ENCODE measurements around the gene S100A14. TPM values are rescaled to one million over a fixed set of nuclear protein-coding genes. Genes with fewer than 3 reads are reported as not detected.

Gene S100A14
- total and polyA plus RNA-seq, 9 of the 15 experiments (the other 6 are each of a cell fraction or from before 2014, with no cell fraction given), result 0.10 to 0.64 (median 0.24) TPM; not detected in 3

- POLR2A ChIA-PET, result interaction anchor here (0.6 to 2.0 kb wide), 6 partner anchors 12 to 109 kb away, joined by 3 to 17 read pairs (median 3); partner anchors contain the start of genes CHTOP and S100A13
- DNase-seq (ENCODE audit: extremely low read depth in 1 of 4, low spot score in 3 of 4) (no peak), ATAC-seq (no peak), FAIRE-seq (no peak)
- TF ChIP-seq CC2D1A (IDR thresholded peaks at IDR 0.05), result no peak
- TF ChIP-seq MEIS2 (IDR thresholded peaks at IDR 0.05; ENCODE audit: partially characterized antibody), result no peak
- no peak for TF ChIP-seq NFYB (IDR thresholded peaks at IDR 0.05; ENCODE audit: extremely low read depth, insufficient read length)
- TF ChIP-seq, protein P1, sequence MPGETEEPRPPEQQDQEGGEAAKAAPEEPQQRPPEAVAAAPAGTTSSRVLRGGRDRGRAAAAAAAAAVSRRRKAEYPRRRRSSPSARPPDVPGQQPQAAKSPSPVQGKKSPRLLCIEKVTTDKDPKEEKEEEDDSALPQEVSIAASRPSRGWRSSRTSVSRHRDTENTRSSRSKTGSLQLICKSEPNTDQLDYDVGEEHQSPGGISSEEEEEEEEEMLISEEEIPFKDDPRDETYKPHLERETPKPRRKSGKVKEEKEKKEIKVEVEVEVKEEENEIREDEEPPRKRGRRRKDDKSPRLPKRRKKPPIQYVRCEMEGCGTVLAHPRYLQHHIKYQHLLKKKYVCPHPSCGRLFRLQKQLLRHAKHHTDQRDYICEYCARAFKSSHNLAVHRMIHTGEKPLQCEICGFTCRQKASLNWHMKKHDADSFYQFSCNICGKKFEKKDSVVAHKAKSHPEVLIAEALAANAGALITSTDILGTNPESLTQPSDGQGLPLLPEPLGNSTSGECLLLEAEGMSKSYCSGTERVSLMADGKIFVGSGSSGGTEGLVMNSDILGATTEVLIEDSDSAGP (CRISPR knock-in tag; IDR thresholded peaks at IDR 0.05), result no peak
- no peak for TF ChIP-seq ZNF695 (CRISPR knock-in tag; IDR thresholded peaks at IDR 0.05)
- no peak for TF ChIP-seq LCOR (CRISPR knock-in tag; IDR thresholded peaks at IDR 0.05)
- no peak for TF ChIP-seq POU5F1 (IDR thresholded peaks at IDR 0.05; ENCODE audit: borderline replicate concordance, low read depth, low read length, partially characterized antibody)
- TF ChIP-seq KAT7 (CRISPR knock-in tag; IDR thresholded peaks at IDR 0.05; ENCODE audit: borderline replicate concordance), result no peak
- no peak for TF ChIP-seq ZNF165 (CRISPR knock-in tag; IDR thresholded peaks at IDR 0.05; ENCODE audit: borderline replicate concordance)
- TF ChIP-seq DPF2 (IDR thresholded peaks at IDR 0.05), result no peak
- no peak for TF ChIP-seq MYNN (IDR thresholded peaks at IDR 0.05)
- TF ChIP-seq MYNN (CRISPR knock-in tag; IDR thresholded peaks at IDR 0.05), result no peak
- no peak for TF ChIP-seq SAFB (IDR thresholded peaks at IDR 0.05; ENCODE audit: borderline replicate concordance, low read depth, low read length)
- TF ChIP-seq, protein P2, sequence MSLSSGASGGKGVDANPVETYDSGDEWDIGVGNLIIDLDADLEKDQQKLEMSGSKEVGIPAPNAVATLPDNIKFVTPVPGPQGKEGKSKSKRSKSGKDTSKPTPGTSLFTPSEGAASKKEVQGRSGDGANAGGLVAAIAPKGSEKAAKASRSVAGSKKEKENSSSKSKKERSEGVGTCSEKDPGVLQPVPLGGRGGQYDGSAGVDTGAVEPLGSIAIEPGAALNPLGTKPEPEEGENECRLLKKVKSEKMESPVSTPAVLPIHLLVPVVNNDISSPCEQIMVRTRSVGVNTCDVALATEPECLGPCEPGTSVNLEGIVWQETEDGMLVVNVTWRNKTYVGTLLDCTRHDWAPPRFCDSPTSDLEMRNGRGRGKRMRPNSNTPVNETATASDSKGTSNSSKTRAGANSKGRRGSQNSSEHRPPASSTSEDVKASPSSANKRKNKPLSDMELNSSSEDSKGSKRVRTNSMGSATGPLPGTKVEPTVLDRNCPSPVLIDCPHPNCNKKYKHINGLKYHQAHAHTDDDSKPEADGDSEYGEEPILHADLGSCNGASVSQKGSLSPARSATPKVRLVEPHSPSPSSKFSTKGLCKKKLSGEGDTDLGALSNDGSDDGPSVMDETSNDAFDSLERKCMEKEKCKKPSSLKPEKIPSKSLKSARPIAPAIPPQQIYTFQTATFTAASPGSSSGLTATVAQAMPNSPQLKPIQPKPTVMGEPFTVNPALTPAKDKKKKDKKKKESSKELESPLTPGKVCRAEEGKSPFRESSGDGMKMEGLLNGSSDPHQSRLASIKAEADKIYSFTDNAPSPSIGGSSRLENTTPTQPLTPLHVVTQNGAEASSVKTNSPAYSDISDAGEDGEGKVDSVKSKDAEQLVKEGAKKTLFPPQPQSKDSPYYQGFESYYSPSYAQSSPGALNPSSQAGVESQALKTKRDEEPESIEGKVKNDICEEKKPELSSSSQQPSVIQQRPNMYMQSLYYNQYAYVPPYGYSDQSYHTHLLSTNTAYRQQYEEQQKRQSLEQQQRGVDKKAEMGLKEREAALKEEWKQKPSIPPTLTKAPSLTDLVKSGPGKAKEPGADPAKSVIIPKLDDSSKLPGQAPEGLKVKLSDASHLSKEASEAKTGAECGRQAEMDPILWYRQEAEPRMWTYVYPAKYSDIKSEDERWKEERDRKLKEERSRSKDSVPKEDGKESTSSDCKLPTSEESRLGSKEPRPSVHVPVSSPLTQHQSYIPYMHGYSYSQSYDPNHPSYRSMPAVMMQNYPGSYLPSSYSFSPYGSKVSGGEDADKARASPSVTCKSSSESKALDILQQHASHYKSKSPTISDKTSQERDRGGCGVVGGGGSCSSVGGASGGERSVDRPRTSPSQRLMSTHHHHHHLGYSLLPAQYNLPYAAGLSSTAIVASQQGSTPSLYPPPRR (CRISPR knock-in tag; IDR thresholded peaks at IDR 0.05; ENCODE audit: borderline replicate concordance), result no peak
- TF ChIP-seq NR3C1 (CRISPR knock-in tag; IDR thresholded peaks at IDR 0.05), result no peak
- H3K27ac ChIP-seq (ENCODE audit: extremely low read depth, low read depth, low read length), result no peak overlapping the region
- H3K9ac ChIP-seq (ENCODE audit: insufficient read depth in 1 of 2, low read depth in 2 of 2, low read length in 2 of 2), result no peak overlapping the region; a peak in 1 of 4 replicates
- no peaks in the 10 kb centered on the region for H3K27me3 ChIP-seq (ENCODE audit: control insufficient read depth in 2 of 2, insufficient read depth in 2 of 2, low read length in 2 of 2)
- peaks cover 6% of the 10 kb centered on the region for H3K9me1 ChIP-seq (ENCODE audit: control insufficient read depth, insufficient read depth, low read length)
- no peak overlapping the region for H2AFZ ChIP-seq (ENCODE audit: low read depth, low read length)
- 55% methylated on average over 9 of the region's 11 CpGs for WGBS (ENCODE audit: insufficient coverage, low coverage, missing lambda C conversion rate)
- no peaks in the 10 kb centered on the region for H3K9me3 ChIP-seq (replicated peaks; ENCODE audit: control insufficient read depth, insufficient read depth, low read depth, low read length)
- CTCF ChIA-PET (ENCODE audit: low intra/inter-chr PET ratio), result no interaction called here
- H3K4me2 ChIP-seq (ENCODE audit: insufficient read depth, low read length), result no peak overlapping the region
- H3K79me2 ChIP-seq (ENCODE audit: control insufficient read depth, insufficient read depth, low read length), result no peaks in the 10 kb centered on the region
- intact Hi-C loops (cut with micrococcal nuclease), result no loop called here
- no peaks in the 10 kb centered on the region for H3K36me3 ChIP-seq (ENCODE audit: control insufficient read depth, insufficient read depth, low read length)
- in situ Hi-C loops (cut with MboI), result no loop called here
- peaks cover 39 to 62% of the 10 kb centered on the region in 2 experiments for H3K4me1 ChIP-seq (replicated peaks in 1 of 2; ENCODE audit: control insufficient read depth in 2 of 2, insufficient read depth in 2 of 2, low read length in 2 of 2)
- no peaks in the 10 kb centered on the region for H4K20me1 ChIP-seq (replicated peaks; ENCODE audit: control insufficient read depth, insufficient read depth, low read length)
- no TSS peak for BruUV-seq (replicated peaks)
- H3K4me3 ChIP-seq, result no peak overlapping the region
Measured at GRCh38 chr1:153612111-153612754, 3.9 kb downstream of the S100A14 start.

All from K562 (cell line).